HEK293T (cell line): ENCODE measurements around the gene SLC25A4.
"Not testable (repeated sequence)": the region's sequence is repeated elsewhere in the genome, so short reads cannot be mapped to it uniquely, and the experiment has no call there.

Experiments
- CTCF ChIA-PET: fragments of 350-600 bp; formaldehyde crosslinking; extraction: SDS; loops from one replicate; lab custom pipeline; 2021; ENCODE audit warnings: antibody characterized with exemption, inconsistent platforms; lab: Yijun Ruan, JAX
- POLR2A ChIA-PET: fragments of 350-600 bp; formaldehyde crosslinking; extraction: SDS; loops from one replicate; lab custom pipeline; 2020; ENCODE audit warnings: antibody characterized with exemption, inconsistent platforms; lab: Yijun Ruan, JAX
- DNase-seq: peaks from one replicate; pipeline ENCODE4 v3.0.0; 2012; ENCODE audit warnings: mixed read lengths; ENCODE audit errors: extremely low spot score
- ARNT ChIP-seq: fragments of 450-650 bp; IDR thresholded peaks from 2 replicates; pipeline ENCODE4 v1.6.1; 2017; ENCODE audit warnings: mild to moderate bottlenecking
- BHLHE40 ChIP-seq: fragments of 450-650 bp; IDR thresholded peaks from 2 replicates; pipeline ENCODE4 v1.6.1; 2016; ENCODE audit warnings: mild to moderate bottlenecking, moderate library complexity, borderline replicate concordance
- CTBP1 ChIP-seq: fragments of 450-650 bp; IDR thresholded peaks from 2 replicates; pipeline ENCODE4 v1.6.1; 2016; ENCODE audit warnings: borderline replicate concordance
- ELF4 ChIP-seq: fragments of 450-650 bp; IDR thresholded peaks from 2 replicates; pipeline ENCODE4 v1.6.1; 2017; ENCODE audit warnings: antibody characterized with exemption
- FOXA1 ChIP-seq: fragments of 450-650 bp; IDR thresholded peaks from 2 replicates; pipeline ENCODE4 v1.6.1; 2016; ENCODE audit warnings: mild to moderate bottlenecking
- FOXK2 ChIP-seq: fragments of 450-650 bp; IDR thresholded peaks from 2 replicates; pipeline ENCODE4 v1.6.1; 2016; ENCODE audit warnings: mild to moderate bottlenecking
- FOXM1 ChIP-seq: fragments of 450-650 bp; IDR thresholded peaks from 2 replicates; pipeline ENCODE4 v1.6.1; 2017; ENCODE audit warnings: mild to moderate bottlenecking, borderline replicate concordance
- HDGF ChIP-seq: fragments of 450-650 bp; IDR thresholded peaks from 2 replicates; pipeline ENCODE4 v1.6.1; 2017; ENCODE audit warnings: antibody characterized with exemption, borderline replicate concordance
- L3MBTL2 ChIP-seq: fragments of 450-650 bp; conservative IDR thresholded peaks from 2 replicates; pipeline ENCODE4 v1.6.1; 2016; ENCODE audit warnings: mild to moderate bottlenecking
- LEF1 ChIP-seq: fragments of 450-650 bp; IDR thresholded peaks from 2 replicates; pipeline ENCODE4 v1.6.1; 2017; ENCODE audit warnings: mild to moderate bottlenecking, borderline replicate concordance
- NFRKB ChIP-seq: fragments of 450-650 bp; IDR thresholded peaks from 2 replicates; pipeline ENCODE4 v1.6.1; 2016; ENCODE audit warnings: mild to moderate bottlenecking, moderate library complexity
- SP1 ChIP-seq: fragments of 450-650 bp; IDR thresholded peaks from 2 replicates; pipeline ENCODE4 v1.6.1; 2017
- SUZ12 ChIP-seq: fragments of 450-650 bp; IDR thresholded peaks from 2 replicates; pipeline ENCODE4 v1.6.1; 2016; ENCODE audit warnings: mild to moderate bottlenecking
- TARDBP ChIP-seq: fragments of 450-650 bp; IDR thresholded peaks from 2 replicates; pipeline ENCODE4 v1.6.1; 2016
- ZNF384 ChIP-seq: fragments of 450-650 bp; IDR thresholded peaks from 2 replicates; pipeline ENCODE4 v1.6.1; 2016
- TF ChIP-seq, protein P1 (sequence below): fragments of 450-650 bp; IDR thresholded peaks from 2 replicates; pipeline ENCODE4 v1.6.1; 2016

Gene SLC25A4

DNA sequence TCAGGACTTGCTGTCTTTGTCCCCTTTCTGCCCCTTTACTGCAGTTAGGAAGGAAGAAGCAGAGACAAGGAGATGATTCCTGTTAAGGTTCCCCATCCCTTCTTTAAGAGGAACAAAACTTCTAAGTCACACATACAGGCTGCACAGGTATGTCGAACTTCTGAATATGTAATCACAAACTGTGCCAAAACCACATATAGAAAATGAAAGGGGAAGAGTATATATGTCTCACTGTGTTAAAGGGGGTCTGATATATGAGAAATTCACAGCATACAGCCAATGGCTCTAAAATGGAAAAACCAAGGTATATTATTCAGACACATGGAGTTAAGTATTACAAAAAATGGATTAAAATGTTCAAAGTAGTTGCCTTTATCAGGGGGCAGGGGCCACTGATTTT is 49.0 kb downstream of the SLC25A4 start:
- POLR2A ChIA-PET = no interaction called here
- CTCF ChIA-PET = no interaction called here
- TF ChIP-seq NFRKB (no peak), CTBP1 (no peak), ELF4 (no peak), BHLHE40 (no peak), FOXM1 (no peak), ARNT (no peak), ZNF384 (no peak), L3MBTL2 (no peak), SP1 (no peak), FOXA1 (no peak), SUZ12 (no peak), TARDBP (no peak), FOXK2 (no peak), LEF1 (no peak), HDGF (no peak)
- TF ChIP-seq, protein P1, sequence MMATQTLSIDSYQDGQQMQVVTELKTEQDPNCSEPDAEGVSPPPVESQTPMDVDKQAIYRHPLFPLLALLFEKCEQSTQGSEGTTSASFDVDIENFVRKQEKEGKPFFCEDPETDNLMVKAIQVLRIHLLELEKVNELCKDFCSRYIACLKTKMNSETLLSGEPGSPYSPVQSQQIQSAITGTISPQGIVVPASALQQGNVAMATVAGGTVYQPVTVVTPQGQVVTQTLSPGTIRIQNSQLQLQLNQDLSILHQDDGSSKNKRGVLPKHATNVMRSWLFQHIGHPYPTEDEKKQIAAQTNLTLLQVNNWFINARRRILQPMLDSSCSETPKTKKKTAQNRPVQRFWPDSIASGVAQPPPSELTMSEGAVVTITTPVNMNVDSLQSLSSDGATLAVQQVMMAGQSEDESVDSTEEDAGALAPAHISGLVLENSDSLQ = no peak
- DNase-seq = no peak

DNA sequence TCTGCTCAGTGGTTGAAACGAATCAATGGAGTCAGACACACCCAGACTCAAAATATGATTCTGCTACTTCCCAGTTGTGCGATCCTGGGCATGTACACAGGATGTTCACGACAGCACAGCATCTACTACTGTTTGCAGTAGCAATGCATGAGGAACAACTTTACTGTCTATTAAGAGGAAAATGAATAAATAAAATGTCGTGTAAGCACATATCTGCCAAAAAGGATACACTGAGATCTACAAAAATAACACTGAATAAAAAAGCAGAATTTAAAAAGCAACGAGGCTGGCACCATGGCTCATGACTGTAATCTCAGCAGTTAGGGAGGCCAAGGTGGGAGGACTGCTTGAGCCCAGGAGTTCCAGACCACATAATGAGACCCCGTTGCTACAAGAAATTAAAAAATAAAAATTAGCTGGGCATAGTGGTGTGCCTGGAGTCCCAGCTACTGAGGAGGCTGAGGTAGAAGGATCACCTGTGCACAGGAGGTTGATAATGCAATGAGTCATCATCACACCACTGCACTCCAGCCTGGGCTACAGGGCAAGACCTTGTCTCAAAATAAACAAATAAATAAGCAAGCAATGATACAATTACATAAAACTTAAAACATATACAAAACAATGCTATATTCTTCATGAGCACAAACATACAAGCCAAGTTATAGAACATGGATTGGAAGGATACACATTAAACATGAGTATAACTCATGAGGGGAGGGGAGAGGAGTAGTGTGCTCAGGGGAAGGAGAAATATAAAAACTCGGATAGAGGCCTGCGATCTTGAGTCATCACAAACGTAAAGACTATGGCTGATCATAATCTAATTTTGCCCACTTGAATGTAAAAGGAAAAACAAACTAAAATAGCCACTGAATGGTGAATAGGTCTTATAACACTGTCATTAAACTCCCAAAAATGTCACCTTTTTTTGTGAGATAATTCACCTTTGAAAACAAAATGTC is 52.1 kb downstream of the SLC25A4 start:
- ChIA-PET POLR2A (no interaction called here), CTCF (interaction anchor here (0.7 to 1.9 kb wide), 3 partner anchors 12 to 190 kb away, joined by 3 to 15 read pairs (median 4); no protein-coding TSS in a partner anchor)
- no peak for TF ChIP-seq SP1
- DNase-seq = no peak

DNA sequence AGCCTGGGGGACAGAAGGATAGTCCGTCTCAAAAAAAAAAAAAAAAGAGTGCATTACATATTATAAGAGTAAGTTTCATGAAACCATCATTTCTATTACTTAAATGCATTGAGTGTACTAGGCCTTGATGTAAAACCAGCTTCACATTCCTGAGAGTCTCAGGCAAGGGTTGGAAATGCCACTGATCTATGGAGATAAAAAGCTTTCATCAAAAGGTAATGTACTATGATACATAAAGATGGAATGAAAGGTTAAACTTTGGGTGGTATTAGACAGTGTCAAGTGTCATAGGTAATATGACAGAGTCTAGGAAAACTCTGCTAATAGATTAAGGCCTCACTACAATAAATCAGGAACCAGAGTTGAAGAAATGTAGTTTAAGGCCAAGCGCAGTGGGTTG is 53.4 kb downstream of the SLC25A4 start:
- CTCF ChIA-PET = interaction anchor here (0.6 to 1.9 kb wide), 4 partner anchors 13 to 191 kb away, joined by 4 to 15 read pairs (median 4); no protein-coding TSS in a partner anchor
- no peak for DNase-seq
- TF ChIP-seq L3MBTL2 (no peak), NFRKB (no peak), SP1 (no peak), BHLHE40 (no peak), ZNF384 (no peak), FOXA1 (no peak), CTBP1 (no peak), FOXM1 (no peak)
- POLR2A ChIA-PET = interaction anchor here (1.3 kb wide), 1 partner anchor 10 kb away, joined by 3 read pairs; no protein-coding TSS in a partner anchor

DNA sequence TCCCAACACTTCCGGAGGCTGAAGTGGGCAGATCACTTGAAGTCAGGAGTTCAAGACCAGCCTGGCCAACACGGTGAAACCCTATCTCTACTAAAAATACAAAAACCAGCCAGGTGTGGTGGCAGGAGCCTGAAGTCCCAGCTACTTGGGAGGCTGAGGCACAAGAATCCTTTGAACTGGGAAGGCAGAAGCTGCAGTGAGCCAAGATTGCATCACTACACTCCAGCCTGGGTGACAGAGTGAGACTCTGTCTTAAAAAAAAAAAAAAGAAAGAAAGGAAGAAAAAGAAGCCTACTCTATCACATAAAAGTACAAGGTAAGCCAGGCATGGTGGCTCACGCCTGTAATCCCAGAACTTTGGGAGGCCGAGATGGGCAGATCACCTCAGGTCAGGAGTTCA is 55.1 kb downstream of the SLC25A4 start:
- CTCF ChIA-PET = interaction anchor here (0.6 to 0.9 kb wide), 3 partner anchors 9 to 29 kb away, joined by 3 to 4 read pairs (median 3); no protein-coding TSS in a partner anchor
- DNase-seq, POLR2A ChIA-PET: not testable (repeated sequence)
